GM12878 (cell line): Measurements from ENCODE around the gene TACSTD2. TPM values are rescaled to one million over a fixed set of nuclear protein-coding genes. Genes with fewer than 3 reads are reported as not detected.

Experiments used
- ATAC-seq: fragments of 200-7000 bp; cut with Tn5 transposase; 3 replicates; pipeline ENCODE4 v1.9.1; 2020; ENCODE audit warnings: mild to moderate bottlenecking, moderate library complexity
- BruUV-seq: library from RNA; stranded (reverse); fragments of 400-500 nt; replicated peaks from 2 replicates; lab custom pipeline; 2021; lab: Mats Ljungman, UMichigan
- CTCF ChIA-PET: fragments of 300-600 bp; sonication (Branson Sonifier 250); formaldehyde crosslinking; extraction: SDS; loops from one replicate; lab custom pipeline; 2021; ENCODE audit warnings: inconsistent platforms; lab: Yijun Ruan, JAX
- POLR2A ChIA-PET: fragments of 350-600 bp; formaldehyde crosslinking; extraction: SDS; loops from one replicate; lab custom pipeline; 2021; ENCODE audit warnings: inconsistent platforms; lab: Charles Lee
- RAD21 ChIA-PET: fragments of 300-600 bp; sonication (Branson Sonifier 250); formaldehyde crosslinking; loops from one replicate; lab custom pipeline; 2023; ENCODE audit warnings: antibody characterized with exemption; ENCODE audit not compliant: unreplicated experiment; lab: Charles Lee
- SMC1A ChIA-PET: fragments of 300-600 bp; sonication (Branson Sonifier 250); formaldehyde crosslinking; loops from one replicate; lab custom pipeline; 2023; ENCODE audit not compliant: unreplicated experiment, uncharacterized antibody; lab: Charles Lee
- DNase-seq: peaks from one replicate; pipeline ENCODE4 v3.0.0-alpha.2; 2011; ENCODE audit warnings: low read depth, low spot score
- FAIRE-seq: peaks from 3 replicates; lab custom pipeline; 2011; peaks lifted over from hg19 to GRCh38; lab: Jason Lieb, UNC
- H2AFZ ChIP-seq: 2 replicates; pipeline ENCODE4 v1.6.0; 2011; ENCODE audit warnings: low read depth, low read length, control low read depth; ENCODE audit not compliant: control insufficient read depth
- H3K27ac ChIP-seq: 2 replicates; pipeline ENCODE4 v1.5.1; 2011; ENCODE audit warnings: control low read depth; ENCODE audit not compliant: control insufficient read depth, insufficient read depth
- H3K27me3 ChIP-seq, 2 experiments: replicated peaks in 1 of 2; 2 replicates each; pipeline versions ENCODE4 v1.6.0 to v1.6.1; 2011; ENCODE audit warnings: low read length in 1 of 2; ENCODE audit not compliant: control insufficient read depth in 2 of 2, insufficient read depth in 2 of 2
- H3K36me3 ChIP-seq, 2 experiments: 2 replicates each; pipeline ENCODE4 v1.5.1; 2011; ENCODE audit warnings: low read length in 1 of 2; ENCODE audit not compliant: control insufficient read depth in 2 of 2, insufficient read depth in 2 of 2
- H3K4me1 ChIP-seq: 2 replicates; pipeline ENCODE4 v1.6.1; 2011; ENCODE audit warnings: mild to moderate bottlenecking, low read length, moderate library complexity, mixed read lengths; ENCODE audit not compliant: control insufficient read depth, insufficient read depth
- H3K4me2 ChIP-seq: 2 replicates; pipeline ENCODE4 v1.6.0; 2011; ENCODE audit warnings: control low read depth; ENCODE audit not compliant: control insufficient read depth, insufficient read depth
- H3K4me3 ChIP-seq: fragments of 200-600 bp; sonication (generic); 2 replicates; pipeline ENCODE4 v1.5.1; 2016
- H3K79me2 ChIP-seq: 2 replicates; pipeline ENCODE4 v1.6.0; 2011; ENCODE audit warnings: low read length; ENCODE audit not compliant: control insufficient read depth, insufficient read depth
- H3K9ac ChIP-seq: 2 replicates; pipeline ENCODE4 v1.8.0; 2011; ENCODE audit warnings: low read length, control low read depth, mixed read lengths; ENCODE audit not compliant: control insufficient read depth, insufficient read depth
- H3K9me3 ChIP-seq: replicated peaks from 3 replicates; pipeline ENCODE4 v1.5.1; 2011; ENCODE audit warnings: mild to moderate bottlenecking, low read length; ENCODE audit not compliant: control insufficient read depth, insufficient read depth
- H4K20me1 ChIP-seq: 2 replicates; pipeline ENCODE4 v1.6.0; 2011; ENCODE audit not compliant: control insufficient read depth, insufficient read depth
- BCLAF1 ChIP-seq: fragments of 450-650 bp; IDR thresholded peaks from 2 replicates; pipeline ENCODE4 v1.6.1; 2017; ENCODE audit warnings: antibody characterized with exemption, mild to moderate bottlenecking, moderate library complexity
- CBFB ChIP-seq: IDR thresholded peaks from 2 replicates; pipeline ENCODE4 v1.6.1; 2016; ENCODE audit warnings: antibody characterized with exemption, low read depth
- CEBPZ ChIP-seq: fragments of 150-350 bp; IDR thresholded peaks from 2 replicates; pipeline ENCODE4 v1.6.1; 2016; ENCODE audit warnings: low read depth, low read length
- FOXK2 ChIP-seq: fragments of 450-650 bp; IDR thresholded peaks from 2 replicates; pipeline ENCODE4 v1.6.1; 2017; ENCODE audit warnings: mild to moderate bottlenecking, moderate library complexity
- FOXM1 ChIP-seq: IDR thresholded peaks from 2 replicates; pipeline ENCODE4 v1.6.1; 2012; ENCODE audit warnings: low read depth, mild to moderate bottlenecking, inconsistent platforms, low read length, moderate library complexity
- JUNB ChIP-seq: IDR thresholded peaks from 2 replicates; pipeline ENCODE4 v1.6.1; 2016; ENCODE audit warnings: antibody characterized with exemption, mild to moderate bottlenecking
- NFYB ChIP-seq: IDR thresholded peaks from 2 replicates; pipeline ENCODE4 v1.6.1; 2011; ENCODE audit warnings: low read depth, mild to moderate bottlenecking, low read length, improper control_type of control experiment, moderate library complexity; ENCODE audit not compliant: insufficient read depth
- PAX8 ChIP-seq: fragments of 450-650 bp; IDR thresholded peaks from 2 replicates; pipeline ENCODE4 v1.6.1; 2017; ENCODE audit warnings: mild to moderate bottlenecking, moderate library complexity
- SIN3A ChIP-seq: IDR thresholded peaks from 2 replicates; pipeline ENCODE4 v1.6.1; 2012; ENCODE audit warnings: low read depth, low read length, improper control_type of control experiment
- SMC3 ChIP-seq: IDR thresholded peaks from 2 replicates; pipeline ENCODE4 v1.6.1; 2011; ENCODE audit warnings: low read length, improper control_type of control experiment, borderline replicate concordance
- SREBF1 ChIP-seq: IDR thresholded peaks from 2 replicates; pipeline ENCODE4 v1.6.1; 2012; ENCODE audit warnings: mild to moderate bottlenecking, low read length
- STAT3 ChIP-seq: IDR thresholded peaks from 2 replicates; pipeline ENCODE4 v1.6.1; 2011; ENCODE audit warnings: low read depth, low read length, improper control_type of control experiment
- ZBTB4 ChIP-seq: fragments of 450-650 bp; formaldehyde crosslinking; IDR thresholded peaks from 2 replicates; pipeline ENCODE4 v1.4.0; 2022; ENCODE audit warnings: mild to moderate bottlenecking, moderate library complexity
- WGBS: methylation state at CpG from one replicate; pipeline ENCODE4 v1.1.6; 2016; ENCODE audit warnings: low lambda C conversion rate; ENCODE audit not compliant: insufficient replicate concordance, insufficient coverage; ENCODE audit errors: missing lambda C conversion rate; 5-methylcytosine and 5-hydroxymethylcytosine counted together
- in situ Hi-C: fragments of 300-500 bp; cut with MboI; formaldehyde crosslinking; loops from 9 replicates; pipeline ENCODE4 v1.14.3; 2018; ENCODE audit warnings: mixed read lengths
- intact Hi-C: fragments of 100-400 bp; cut with micrococcal nuclease; formaldehyde crosslinking; loops from one replicate; pipeline ENCODE4 v1.14.2; 2022; ENCODE audit not compliant: unreplicated experiment
- polyA plus RNA-seq, 11 experiments: library from polyadenylated mRNA; depleted of rRNA in 4 of 11; unstranded in 6 of 11; stranded (reverse) in 5 of 11; fragments of >200 nt; fragmentation: Nextera tagmentation in 4 of 11; fragmentation: Illumina TruSeq in 1 of 11; extraction: Ambion mirVana in 4 of 11; extraction: Trizol in 1 of 11; gene quantifications; 1 replicate in 1 of 11; 2 replicates in 10 of 11; pipeline versions ENCODE4 v1.2.1 to v1.2.3, GENCODE V29; 2011 to 2016; ENCODE audit warnings: inconsistent platforms in 2 of 11, missing spikeins in 2 of 11, low read depth in 1 of 11
- total RNA-seq, 4 experiments: library from RNA; depleted of rRNA in 3 of 4; stranded (reverse); fragments of >200 nt in 3 of 4; fragmentation: Illumina TruSeq in 1 of 4; extraction: Trizol in 1 of 4; gene quantifications; 2 replicates each; pipeline versions ENCODE4 v1.2.1 to v1.2.3, GENCODE V29; 2013 to 2021

Gene TACSTD2
- total and polyA plus RNA-seq, 10 of the 15 experiments (the other 5 are each of a cell fraction or from before 2014, with no cell fraction given), result 0.56 to 9.4 (median 3.7) TPM

- no peak for TF ChIP-seq CEBPZ
- no peak for TF ChIP-seq STAT3
- TF ChIP-seq FOXK2, result no peak
- TF ChIP-seq NFYB, result no peak
- TF ChIP-seq SREBF1, result no peak
- TF ChIP-seq JUNB, result peak; percentile 62
- peak; percentile 70; the same call in 1 of the 2 replicates for TF ChIP-seq FOXM1
Measured at GRCh38 chr1:58584082-58584895, 7.2 kb upstream of the TACSTD2 start (continued).

GRCh38 chr1:58583496-58583895 lies 6.4 kb upstream of the TACSTD2 start:
- 0% methylated on average over 1 of the region's 1 CpG for WGBS
- Histone ChIP-seq H2AFZ (no peak overlapping the region), H3K4me3 (no peak overlapping the region), H3K9ac (no peak overlapping the region), H3K79me2 (no peaks in the 10 kb centered on the region), H3K4me1 (peaks cover 21% of the 10 kb centered on the region), H3K4me2 (peak overlapping the region; percentile 19), H3K27me3 (no peaks in the 10 kb centered on the region), H3K27ac (no peak overlapping the region), H4K20me1 (no peaks in the 10 kb centered on the region), H3K9me3 (no peaks in the 10 kb centered on the region), H3K36me3 (no peaks in the 10 kb centered on the region)
- in situ Hi-C loops (no loop called here), intact Hi-C loops (no loop called here)
- ChIA-PET RAD21 (interaction anchor here (0.8 kb wide), 2 partner anchors 10 to 38 kb away, joined by 3 read pairs; no protein-coding TSS in a partner anchor), CTCF (interaction anchor here (1.2 kb wide), 1 partner anchor 69 kb away, joined by 3 read pairs; no protein-coding TSS in a partner anchor), SMC1A (interaction anchor here (0.6 to 2.6 kb wide), 5 partner anchors 8 to 69 kb away, joined by 3 to 17 read pairs (median 3); no protein-coding TSS in a partner anchor), POLR2A (interaction anchor here (0.8 kb wide), 1 partner anchor 10 kb away, joined by 4 read pairs; no protein-coding TSS in a partner anchor)
- FAIRE-seq (peak; percentile 23), ATAC-seq (peak; percentile 69), DNase-seq (no peak)
- BruUV-seq, result no TSS peak
- no peak for TF ChIP-seq BCLAF1
- TF ChIP-seq CBFB, result no peak
- TF ChIP-seq SMC3, result no peak
- no peak for TF ChIP-seq SIN3A
- TF ChIP-seq PAX8, result no peak
- TF ChIP-seq ZBTB4 (CRISPR knock-in tag), result no peak
